ENCODE data around the gene RTRAF. TPM values are rescaled to one million over a fixed set of nuclear protein-coding genes. Genes with fewer than 3 reads are reported as not detected.
A peak's percentile ranks its signal among the peaks of the same experiment; 100 is the strongest.

The RTRAF gene
- total RNA-seq (100 to 1,000 TPM; 181 to 258 (median 214) TPM), polyA plus RNA-seq (100 to 1,000 TPM; 178 to 276 TPM)
- long read RNA-seq, donor 1, full-length matches to known transcripts: 94 of 119 reads
- long read RNA-seq, donor 1, partial matches to known transcripts: 18 of 119 reads
- long read RNA-seq, donor 1, other reads (novel, unspliced or antisense): 7 of 119 reads
- long read RNA-seq, donor 2, full-length matches to known transcripts: 92 of 124 reads
- long read RNA-seq, donor 2, partial matches to known transcripts: 26 of 124 reads
- long read RNA-seq, donor 2, other reads (novel, unspliced or antisense): 6 of 124 reads
- long read RNA-seq, donor 3, full-length matches to known transcripts: 110 of 119 reads
- long read RNA-seq, donor 3, partial matches to known transcripts: 3 of 119 reads
- long read RNA-seq, donor 3, other reads (novel, unspliced or antisense): 6 of 119 reads

- intact Hi-C loops (cut with DNase I): loop anchor here in 5 of 10 donors (2.0 to 10.0 kb wide), 7 partner anchors 75 to 707 kb away; partner anchors contain the start of genes NID2 (in 1 of the 5) and PTGDR (in 1 of the 5)
- Histone ChIP-seq H3K4me3 (peak within 1 kb of the TSS; percentile 80 to 96 (median 93)), H3K27ac (peak within 1 kb of the TSS; percentile 82 to 96 (median 91)), H3K36me3 (peaks cover 0 to 38% (median 6%) of the 10 kb centered on the region in 9 donors), H3K9me3 (no peaks in the 10 kb centered on the region), H3K27me3 (no peaks in the 10 kb centered on the region), H3K4me1 (peaks cover 0 to 53% (median 46%) of the 10 kb centered on the region in 9 donors)
- WGBS, 2 donors: 0% methylated on average over 69 to 72 of the region's 72 CpGs
- ATAC-seq (peak; percentile 98 to 100 (median 99)), DNase-seq (peak; percentile 95)
- TF ChIP-seq CTCF (IDR thresholded peaks at IDR 0.05): no peak
Measured at GRCh38 chr14:51989293-51990234, at the start of gene RTRAF. RTRAF (plus strand) TSS chr14:51989546; CDS start chr14:51989640, 94 bp downstream.

GRCh38 chr14:51939755-51940301, 49.5 kb upstream of the RTRAF start:
- no peak overlapping the region for H3K4me3 ChIP-seq
- H3K27ac ChIP-seq: no peak overlapping the region
- H3K36me3 ChIP-seq: no peaks in the 10 kb centered on the region
- no peak for ATAC-seq
- H3K4me1 ChIP-seq: peaks cover 0 to 5% (median 0%) of the 10 kb centered on the region in 9 donors
- no peak for DNase-seq
- intact Hi-C loops (cut with DNase I): no loop called here
- no peaks in the 10 kb centered on the region for H3K27me3 ChIP-seq
- peaks cover 0 to 4% (median 0%) of the 10 kb centered on the region in 11 donors for H3K9me3 ChIP-seq
- TF ChIP-seq CTCF (IDR thresholded peaks at IDR 0.05): no peak
- 77% methylated on average over 10 of the region's 10 CpGs for WGBS, 2 donors

- Histone ChIP-seq H3K4me1 (peaks cover 0 to 3% (median 0%) of the 10 kb centered on the region in 9 donors), H3K36me3 (peaks cover 0 to 6% (median 0%) of the 10 kb centered on the region in 9 donors), H3K9me3 (peaks cover 0 to 9% (median 3%) of the 10 kb centered on the region in 11 donors), H3K27ac (no peak overlapping the region), H3K27me3 (no peaks in the 10 kb centered on the region), H3K4me3 (no peak overlapping the region)
- DNase-seq (no peak), ATAC-seq (no peak)
- intact Hi-C loops (cut with DNase I): no loop called here
- TF ChIP-seq CTCF (IDR thresholded peaks at IDR 0.05): no peak
- 88 to 97% methylated on average over 2 of the region's 2 CpGs for WGBS, 2 donors
Measured at GRCh38 chr14:51942971-51943370, 46.4 kb upstream of the RTRAF start.

All from heart right ventricle (tissue), 16 donors.